Peyer's patch (tissue), 4 donors: ENCODE results near the gene HS6ST2. TPM values are rescaled to one million over a fixed set of nuclear protein-coding genes. Genes with fewer than 3 reads are reported as not detected.

Experiments
- DNase-seq, 3 donors: peaks; one replicate each; pipeline ENCODE4 v3.0.0-alpha.2; 2017 to 2019
- H3K27ac ChIP-seq, 4 donors: fragments of 200-600 bp; sonication (generic); one replicate each; pipeline ENCODE4 v1.5.1; 2016 to 2019
- H3K27me3 ChIP-seq, 2 donors: fragments of 200-600 bp; sonication (generic); one replicate each; pipeline ENCODE4 v1.5.1; 2019
- H3K36me3 ChIP-seq, 3 donors: fragments of 200-600 bp; sonication (generic); one replicate each; pipeline ENCODE4 v1.5.1; 2016 to 2019
- H3K4me1 ChIP-seq, 4 donors: fragments of 200-600 bp; sonication (generic); one replicate each; pipeline ENCODE4 v1.5.1; 2016 to 2019
- H3K4me3 ChIP-seq, 4 donors: fragments of 200-600 bp; sonication (generic); 1 replicate in 3 of 4; 2 replicates in 1 of 4; pipeline ENCODE4 v1.5.1; 2016 to 2019; ENCODE audit warnings: mild to moderate bottlenecking in 1 of 4
- H3K9me3 ChIP-seq, 4 donors: fragments of 200-600 bp; sonication (generic); one replicate each; pipeline ENCODE4 v1.5.1; 2016 to 2019; ENCODE audit warnings: mild to moderate bottlenecking in 1 of 4
- CTCF ChIP-seq, 6 experiments: fragments of 450-650 bp in 4 of 6; fragments of 200-600 bp in 2 of 6; sonication (generic) in 1 of 6; IDR thresholded peaks; one replicate each; pipeline ENCODE4 v1.5.1; 2017 to 2019; ENCODE audit warnings: antibody characterized with exemption in 6 of 6, mild to moderate bottlenecking in 3 of 6, moderate library complexity in 1 of 6
- POLR2A ChIP-seq, 2 donors: fragments of 450-650 bp; IDR thresholded peaks; one replicate each; pipeline ENCODE4 v1.5.1; 2017; ENCODE audit warnings: antibody characterized with exemption in 2 of 2, mild to moderate bottlenecking in 2 of 2, moderate library complexity in 2 of 2
- total RNA-seq, 4 donors: library from RNA; depleted of rRNA; stranded (reverse); fragments of >200 nt; gene quantifications; one replicate each; pipeline ENCODE4 v1.1.0, GENCODE V29; 2016

Gene HS6ST2
- total RNA-seq, 4 donors from 2014 or later: not detected

GRCh38 chrX:132664273-132664672, 294.2 kb downstream of the HS6ST2 start:
- Histone ChIP-seq H3K4me3 (no peak overlapping the region), H3K36me3 (no peaks in the 10 kb centered on the region), H3K27ac (no peak overlapping the region), H3K9me3 (no peaks in the 10 kb centered on the region), H3K4me1 (no peaks in the 10 kb centered on the region), H3K27me3 (no peaks in the 10 kb centered on the region)
- TF ChIP-seq CTCF (IDR thresholded peaks at IDR 0.05): no peak
- TF ChIP-seq POLR2A (IDR thresholded peaks at IDR 0.05): no peak
- no peak for DNase-seq

- Histone ChIP-seq H3K4me1 (no peaks in the 10 kb centered on the region), H3K4me3 (no peak overlapping the region), H3K27ac (no peak overlapping the region), H3K9me3 (no peaks in the 10 kb centered on the region), H3K36me3 (no peaks in the 10 kb centered on the region), H3K27me3 (no peaks in the 10 kb centered on the region)
- no peak for DNase-seq
- TF ChIP-seq CTCF (IDR thresholded peaks at IDR 0.05) (no peak), POLR2A (IDR thresholded peaks at IDR 0.05) (no peak)
These were observed 295.6 kb downstream of the HS6ST2 start for GRCh38 chrX:132662844-132663243.

GRCh38 chrX:132657876-132658275, 300.6 kb downstream of the HS6ST2 start:
- H3K4me3 ChIP-seq: no peak overlapping the region
- H3K27me3 ChIP-seq: no peaks in the 10 kb centered on the region
- H3K36me3 ChIP-seq: no peaks in the 10 kb centered on the region
- no peak overlapping the region for H3K27ac ChIP-seq
- no peaks in the 10 kb centered on the region for H3K4me1 ChIP-seq
- no peak for TF ChIP-seq CTCF (IDR thresholded peaks at IDR 0.05)
- TF ChIP-seq POLR2A (IDR thresholded peaks at IDR 0.05): no peak
- H3K9me3 ChIP-seq: no peaks in the 10 kb centered on the region
- no peak for DNase-seq

- Histone ChIP-seq H3K36me3 (no peaks in the 10 kb centered on the region), H3K27ac (no peak overlapping the region), H3K4me1 (no peaks in the 10 kb centered on the region), H3K9me3 (no peaks in the 10 kb centered on the region), H3K27me3 (no peaks in the 10 kb centered on the region), H3K4me3 (no peak overlapping the region)
- TF ChIP-seq CTCF (IDR thresholded peaks at IDR 0.05) (no peak), POLR2A (IDR thresholded peaks at IDR 0.05) (no peak)
- DNase-seq: no peak
These were observed 305.6 kb downstream of the HS6ST2 start for GRCh38 chrX:132652871-132653270.

GRCh38 chrX:132651421-132652086, 306.9 kb downstream of the HS6ST2 start:
- TF ChIP-seq CTCF (IDR thresholded peaks at IDR 0.05): no peak
- no peak for TF ChIP-seq POLR2A (IDR thresholded peaks at IDR 0.05)

GRCh38 chrX:132648895-132649294, 309.5 kb downstream of the HS6ST2 start:
- Histone ChIP-seq H3K27ac (no peak overlapping the region), H3K27me3 (no peaks in the 10 kb centered on the region), H3K4me1 (no peaks in the 10 kb centered on the region), H3K36me3 (no peaks in the 10 kb centered on the region), H3K9me3 (no peaks in the 10 kb centered on the region), H3K4me3 (no peak overlapping the region)
- DNase-seq: no peak
- TF ChIP-seq CTCF (IDR thresholded peaks at IDR 0.05) (no peak), POLR2A (IDR thresholded peaks at IDR 0.05) (no peak)

More at GRCh38 chrX:132651421-132652086, 306.9 kb downstream of the HS6ST2 start:
- Histone ChIP-seq H3K36me3 (no peaks in the 10 kb centered on the region), H3K27me3 (no peaks in the 10 kb centered on the region), H3K4me1 (no peaks in the 10 kb centered on the region), H3K9me3 (no peaks in the 10 kb centered on the region), H3K27ac (no peak overlapping the region), H3K4me3 (no peak overlapping the region)
- DNase-seq: no peak
